Thyroid gland (tissue), 4 donors: ENCODE measurements around the gene CDC37. TPM values are rescaled to one million over a fixed set of nuclear protein-coding genes. Genes with fewer than 3 reads are reported as not detected.
"Not testable (repeated sequence)": the region's sequence is repeated elsewhere in the genome, so short reads cannot be mapped to it uniquely, and the experiment has no call there.

Experiments
- DNase-seq, 2 donors: peaks; one replicate each; pipeline ENCODE4 v3.0.0-alpha.2; 2019
- H3K27ac ChIP-seq, 3 donors: fragments of 200-600 bp; sonication (generic); 1 replicate in 2 of 3; 2 replicates in 1 of 3; pipeline ENCODE4 v1.5.1; 2016 to 2019; ENCODE audit warnings: mild to moderate bottlenecking in 1 of 3, moderate library complexity in 1 of 3
- H3K27me3 ChIP-seq: fragments of 200-600 bp; sonication (generic); one replicate; pipeline ENCODE4 v1.5.1; 2019
- H3K36me3 ChIP-seq, 2 donors: fragments of 200-600 bp; sonication (generic); one replicate each; pipeline ENCODE4 v1.5.1; 2016 to 2019
- H3K4me1 ChIP-seq, 2 donors: fragments of 200-600 bp; sonication (generic); one replicate each; pipeline ENCODE4 v1.5.1; 2017 to 2019
- H3K4me3 ChIP-seq, 3 donors: fragments of 200-600 bp; sonication (generic); replicated peaks in 1 of 3; 1 replicate in 2 of 3; 2 replicates in 1 of 3; pipeline ENCODE4 v1.5.1; 2016; ENCODE audit warnings: mild to moderate bottlenecking in 1 of 3
- H3K9me3 ChIP-seq: fragments of 200-600 bp; sonication (generic); one replicate; pipeline ENCODE4 v1.5.1; 2017
- CTCF ChIP-seq, 6 experiments: fragments of 200-600 bp in 3 of 6; fragments of 450-650 bp in 3 of 6; sonication (generic) in 3 of 6; IDR thresholded peaks; one replicate each; pipeline ENCODE4 v1.5.1; 2016 to 2019; ENCODE audit warnings: antibody characterized with exemption in 6 of 6, mild to moderate bottlenecking in 2 of 6, inconsistent platforms in 1 of 6, moderate library complexity in 1 of 6
- POLR2A ChIP-seq, 2 donors: fragments of 450-650 bp; IDR thresholded peaks; one replicate each; pipeline ENCODE4 v1.6.1; 2017; ENCODE audit warnings: antibody characterized with exemption in 2 of 2, mild to moderate bottlenecking in 2 of 2, moderate library complexity in 1 of 2
- WGBS, 2 donors: methylation state at CpG; one replicate each; pipeline ENCODE4 v1.1.5; 2017; 5-methylcytosine and 5-hydroxymethylcytosine counted together
- intact Hi-C: fragments of 100-400 bp; cut with DNase I; formaldehyde crosslinking; loops from one replicate; pipeline ENCODE4 v1.15.1; 2023
- total RNA-seq, 4 donors: library from RNA; depleted of rRNA; stranded (reverse); fragments of >200 nt; gene quantifications; one replicate each; pipeline ENCODE4 v1.2.3, GENCODE V29; 2016

CDC37 gene
- total RNA-seq, 4 donors from 2014 or later = 99.7 to 154 (median 125) TPM

DNA sequence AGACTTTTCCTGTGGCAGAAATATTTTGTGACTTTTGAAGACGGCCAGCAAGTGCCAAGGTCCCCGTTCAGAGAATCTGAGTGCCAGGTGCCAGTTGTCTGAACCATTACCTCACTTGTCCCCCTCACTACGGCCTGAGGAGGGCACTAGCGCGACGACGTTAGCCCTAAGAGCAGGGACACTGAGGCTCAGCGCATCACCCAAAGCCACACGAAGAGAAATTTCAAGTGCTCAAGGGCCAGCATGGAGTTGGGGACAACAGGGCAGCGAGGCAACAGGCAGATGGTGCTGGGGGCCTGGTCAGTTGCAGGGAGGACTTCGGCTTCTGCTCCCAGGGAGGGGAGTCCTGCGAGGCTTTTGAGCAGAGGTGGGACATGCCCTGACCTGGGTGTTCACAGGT, 13.5 kb downstream of the CDC37 start:
- H3K4me1 ChIP-seq = peaks cover 4 to 5% of the 10 kb centered on the region in 2 donors
- 47 to 52% methylated on average over 3 to 12 of the region's 12 CpGs for WGBS, 2 donors
- no peaks in the 10 kb centered on the region for H3K27me3 ChIP-seq
- no peak for DNase-seq
- no peak for TF ChIP-seq POLR2A (IDR thresholded peaks at IDR 0.05)
- TF ChIP-seq CTCF (IDR thresholded peaks at IDR 0.05) = no peak
- H3K9me3 ChIP-seq = no peaks in the 10 kb centered on the region
- peaks cover 30 to 32% of the 10 kb centered on the region in 2 donors for H3K36me3 ChIP-seq
- intact Hi-C loops = loop anchor here (2.0 to 10.0 kb wide), 3 partner anchors 121 to 455 kb away; partner anchors contain the start of genes ANGPTL6, OLFM2 and PPAN
- H3K27ac ChIP-seq = no peak overlapping the region
- H3K4me3 ChIP-seq = no peak overlapping the region

- TF ChIP-seq CTCF (IDR thresholded peaks at IDR 0.05) (peak; percentile 80 to 96 (median 90)), POLR2A (IDR thresholded peaks at IDR 0.05) (no peak)
- H3K9me3 ChIP-seq = no peaks in the 10 kb centered on the region
- intact Hi-C loops = loop anchor here (2.0 to 10.0 kb wide), 2 partner anchors 120 to 284 kb away; partner anchors contain the start of genes ANGPTL6 and PPAN
- H3K27me3 ChIP-seq = no peaks in the 10 kb centered on the region
- WGBS, 2 donors = 0% methylated on average over 3 of the region's 3 CpGs
- H3K27ac ChIP-seq = no peak overlapping the region
- peaks cover 4 to 5% of the 10 kb centered on the region in 2 donors for H3K4me1 ChIP-seq
- H3K4me3 ChIP-seq = no peak overlapping the region
- peak; percentile 89 to 93 for DNase-seq
- peaks cover 25 to 26% of the 10 kb centered on the region in 2 donors for H3K36me3 ChIP-seq
Observed at GRCh38 chr19:10388957-10389356, 14.4 kb downstream of the CDC37 start.

GRCh38 chr19:10384580-10384979, 18.8 kb downstream of the CDC37 start:
- 82 to 86% methylated on average over 8 to 9 of the region's 9 CpGs for WGBS, 2 donors
- Histone ChIP-seq H3K4me3 (no peak overlapping the region), H3K9me3 (no peaks in the 10 kb centered on the region), H3K36me3 (no peaks in the 10 kb centered on the region), H3K27me3 (no peaks in the 10 kb centered on the region), H3K4me1 (peaks cover 13 to 16% of the 10 kb centered on the region in 2 donors), H3K27ac (no peak overlapping the region)
- TF ChIP-seq POLR2A (IDR thresholded peaks at IDR 0.05) (no peak), CTCF (IDR thresholded peaks at IDR 0.05) (no peak)
- DNase-seq = no peak
- intact Hi-C loops = loop anchor here (10.0 kb wide), 1 partner anchor 280 kb away; the partner anchor contains the start of genes ANGPTL6 and PPAN

GRCh38 chr19:10383223-10383499, 20.2 kb downstream of the CDC37 start:
- intact Hi-C loops = loop anchor here (10.0 kb wide), 1 partner anchor 278 kb away; the partner anchor contains the start of genes ANGPTL6 and PPAN
- 71 to 72% methylated on average over 8 of the region's 8 CpGs for WGBS, 2 donors
- H3K9me3 ChIP-seq, H3K4me3 ChIP-seq, H3K27me3 ChIP-seq, H3K36me3 ChIP-seq, DNase-seq, H3K27ac ChIP-seq: not testable (repeated sequence)
- H3K4me1 ChIP-seq = peaks cover 12 to 14% of the 10 kb centered on the region in 2 donors

GRCh38 chr19:10380313-10381102, 22.8 kb downstream of the CDC37 start, which contains the start of gene TYK2:
TSS of gene TYK2 (minus strand) at chr19:10380572. CDS start at chr19:10378406, 2,166 bp downstream.
- DNase-seq = peak; percentile 97
- peaks cover 12 to 14% of the 10 kb centered on the region in 2 donors for H3K4me1 ChIP-seq
- H3K9me3 ChIP-seq = no peaks in the 10 kb centered on the region
- peak within 1 kb of the TSS; percentile 66 to 99 (median 73) for H3K4me3 ChIP-seq
- no peaks in the 10 kb centered on the region for H3K27me3 ChIP-seq
- TF ChIP-seq POLR2A (IDR thresholded peaks at IDR 0.05) = peak in 1 of 2 donors; percentile 58
- TF ChIP-seq CTCF (IDR thresholded peaks at IDR 0.05) = peak in 1 of 6 experiments; percentile 7
- peaks cover 6 to 9% of the 10 kb centered on the region in 2 donors for H3K36me3 ChIP-seq
- 0% methylated on average over 21 to 47 of the region's 58 CpGs for WGBS, 2 donors
- H3K27ac ChIP-seq = peak within 1 kb of the TSS; percentile 44 to 91 (median 65)
- intact Hi-C loops = loop anchor here (10.0 kb wide), 1 partner anchor 276 kb away; the partner anchor contains the start of genes ANGPTL6 and PPAN
